ENCODE results near the gene NAA40.

Gene NAA40

DNA sequence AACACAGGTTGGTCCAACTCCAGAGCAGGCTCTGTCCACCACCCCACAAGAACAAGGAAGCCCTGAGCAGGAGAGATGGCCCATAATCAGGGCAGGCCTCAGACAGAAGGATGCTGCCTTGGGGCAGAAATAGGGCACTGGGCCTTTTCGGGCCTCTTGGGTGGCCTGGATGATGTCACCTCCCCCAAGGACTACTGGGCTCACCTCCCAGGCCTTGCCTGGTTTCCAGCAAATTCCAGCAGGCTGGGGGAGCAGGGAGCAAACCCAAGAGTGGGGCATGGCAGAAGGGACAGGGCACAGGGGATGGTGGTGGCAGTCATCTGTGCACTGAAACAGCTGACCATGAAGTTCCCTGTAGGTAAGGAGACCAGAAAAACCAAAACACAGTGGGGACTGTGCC lies 5.3 kb upstream of the NAA40 start:
- TF ChIP-seq, protein P1, sequence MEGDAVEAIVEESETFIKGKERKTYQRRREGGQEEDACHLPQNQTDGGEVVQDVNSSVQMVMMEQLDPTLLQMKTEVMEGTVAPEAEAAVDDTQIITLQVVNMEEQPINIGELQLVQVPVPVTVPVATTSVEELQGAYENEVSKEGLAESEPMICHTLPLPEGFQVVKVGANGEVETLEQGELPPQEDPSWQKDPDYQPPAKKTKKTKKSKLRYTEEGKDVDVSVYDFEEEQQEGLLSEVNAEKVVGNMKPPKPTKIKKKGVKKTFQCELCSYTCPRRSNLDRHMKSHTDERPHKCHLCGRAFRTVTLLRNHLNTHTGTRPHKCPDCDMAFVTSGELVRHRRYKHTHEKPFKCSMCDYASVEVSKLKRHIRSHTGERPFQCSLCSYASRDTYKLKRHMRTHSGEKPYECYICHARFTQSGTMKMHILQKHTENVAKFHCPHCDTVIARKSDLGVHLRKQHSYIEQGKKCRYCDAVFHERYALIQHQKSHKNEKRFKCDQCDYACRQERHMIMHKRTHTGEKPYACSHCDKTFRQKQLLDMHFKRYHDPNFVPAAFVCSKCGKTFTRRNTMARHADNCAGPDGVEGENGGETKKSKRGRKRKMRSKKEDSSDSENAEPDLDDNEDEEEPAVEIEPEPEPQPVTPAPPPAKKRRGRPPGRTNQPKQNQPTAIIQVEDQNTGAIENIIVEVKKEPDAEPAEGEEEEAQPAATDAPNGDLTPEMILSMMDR (IDR thresholded peaks at IDR 0.05), result no peak

DNA sequence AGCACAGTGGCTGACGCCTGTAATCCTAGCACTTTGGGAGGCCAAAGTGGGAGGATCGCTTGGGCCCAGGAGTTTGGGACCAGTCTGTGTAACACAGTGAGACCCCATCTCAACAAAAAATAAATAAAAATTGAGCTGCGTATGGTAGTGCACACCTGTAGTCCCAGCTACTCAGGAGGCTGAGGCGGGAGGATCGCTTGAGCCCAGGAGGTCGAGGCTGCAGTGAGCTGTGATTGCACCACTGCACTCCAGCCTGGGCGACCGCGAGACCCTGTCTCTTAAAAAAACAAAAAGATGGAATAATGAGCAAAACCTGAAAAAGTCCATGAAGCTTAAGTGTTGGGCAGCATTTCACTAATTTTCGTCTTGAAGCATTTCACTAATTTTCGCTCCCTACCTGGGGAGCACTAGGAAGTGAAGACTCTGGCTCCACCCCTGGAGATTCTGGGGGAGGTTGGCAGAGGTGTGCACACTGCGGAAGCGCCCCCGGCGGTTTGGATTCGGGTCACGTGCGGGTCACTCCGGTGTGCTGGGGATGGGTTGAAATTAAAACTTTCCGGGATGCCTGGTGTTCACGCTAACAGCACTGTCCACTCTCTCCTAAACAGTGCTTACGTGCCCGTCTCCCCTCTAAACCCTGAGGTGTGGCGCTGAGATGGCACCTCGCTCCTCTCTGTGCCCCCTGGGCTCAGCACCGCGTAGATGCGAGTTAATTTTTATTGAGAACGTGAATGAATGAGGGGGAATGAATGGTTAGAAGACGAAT lies 906 bp upstream of the NAA40 start:
- TF ChIP-seq, protein P1 (IDR thresholded peaks at IDR 0.05), result no peak

DNA sequence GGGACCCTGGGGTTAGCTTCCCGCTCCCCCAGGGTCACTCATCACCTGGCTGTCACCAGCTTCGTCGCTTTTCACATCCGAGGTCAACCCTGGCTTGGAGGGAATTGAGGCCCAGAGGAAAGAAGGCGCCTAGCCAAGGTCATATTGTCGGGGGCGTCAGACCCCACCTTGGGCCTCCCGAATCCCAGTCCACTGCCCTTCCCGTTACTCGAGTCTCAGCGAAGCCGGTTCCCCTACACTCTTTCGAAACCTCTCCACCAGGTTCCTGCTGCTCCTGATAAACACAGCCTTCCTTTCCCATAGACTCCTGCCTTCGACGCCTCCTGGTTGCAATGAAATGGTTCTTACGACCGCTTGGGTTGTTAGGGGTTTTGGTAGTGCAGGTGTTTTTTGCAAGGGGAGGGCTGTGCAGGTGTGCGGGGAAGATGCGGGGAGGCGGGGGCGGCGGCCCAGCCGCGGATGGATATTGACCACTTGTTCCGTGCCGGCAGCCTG lies 642 bp downstream of the NAA40 start:
- TF ChIP-seq, protein P1 (IDR thresholded peaks at IDR 0.05), result no peak

DNA sequence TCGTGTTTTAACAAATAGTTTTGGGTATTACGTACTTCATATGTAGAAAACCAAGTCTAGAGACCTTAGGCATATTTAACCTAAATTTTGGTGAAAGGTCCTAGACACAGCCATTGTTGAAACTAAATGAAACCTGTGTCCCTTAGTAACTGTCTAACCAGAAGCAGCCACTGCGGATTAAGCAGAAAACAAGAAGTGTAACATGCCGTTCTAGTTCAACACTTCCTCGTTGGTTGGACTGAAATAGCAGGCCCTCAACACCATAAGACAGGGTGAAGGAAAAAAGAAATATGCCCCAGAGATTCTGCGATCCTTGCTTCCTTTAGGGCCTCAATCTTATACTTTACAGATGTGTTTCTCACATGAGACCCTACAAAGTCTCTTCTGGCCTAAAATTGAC lies 2.0 kb downstream of the NAA40 start:
- TF ChIP-seq, protein P1 (IDR thresholded peaks at IDR 0.05), result no peak

DNA sequence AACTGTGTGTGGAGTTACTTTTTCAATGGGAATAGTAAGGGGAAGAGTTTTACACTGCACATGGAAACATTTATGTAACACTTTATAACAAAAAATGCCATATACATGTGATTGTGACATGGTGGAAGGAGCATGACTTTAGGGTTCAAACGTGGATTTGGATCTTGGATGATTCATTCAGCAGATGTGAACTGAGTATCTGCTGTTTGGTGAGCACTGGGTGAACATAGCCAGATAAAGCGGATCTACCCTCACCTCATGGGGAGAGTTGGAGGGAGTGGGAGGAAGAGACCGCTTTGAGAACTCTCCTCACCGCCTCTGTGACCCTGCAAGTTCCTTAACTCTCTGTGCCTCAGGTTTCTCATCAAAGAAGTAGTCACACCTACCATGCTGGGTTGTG lies 3.1 kb downstream of the NAA40 start:
- TF ChIP-seq, protein P1 (IDR thresholded peaks at IDR 0.05), result no peak

DNA sequence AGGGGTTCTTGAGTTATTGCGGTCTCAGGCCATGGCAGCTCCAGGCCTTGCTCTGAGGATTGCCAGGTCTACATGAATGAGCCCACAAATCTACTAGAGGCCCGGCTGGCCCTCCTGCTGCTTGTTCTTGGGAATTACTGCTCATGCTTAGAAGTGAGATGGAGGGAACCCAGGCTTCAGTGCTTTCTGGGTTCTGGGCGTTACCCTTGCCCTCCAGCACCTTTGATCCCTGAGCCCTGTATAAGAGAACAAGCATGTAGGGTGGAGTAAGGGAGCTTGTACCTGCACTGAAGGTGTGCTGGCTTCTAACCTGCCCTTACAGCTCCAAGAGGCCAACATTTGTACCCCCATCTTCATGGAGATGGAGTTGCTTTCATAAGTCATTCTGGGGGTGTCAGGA lies 4.0 kb downstream of the NAA40 start:
- TF ChIP-seq, protein P1 (IDR thresholded peaks at IDR 0.05), result no peak

DNA sequence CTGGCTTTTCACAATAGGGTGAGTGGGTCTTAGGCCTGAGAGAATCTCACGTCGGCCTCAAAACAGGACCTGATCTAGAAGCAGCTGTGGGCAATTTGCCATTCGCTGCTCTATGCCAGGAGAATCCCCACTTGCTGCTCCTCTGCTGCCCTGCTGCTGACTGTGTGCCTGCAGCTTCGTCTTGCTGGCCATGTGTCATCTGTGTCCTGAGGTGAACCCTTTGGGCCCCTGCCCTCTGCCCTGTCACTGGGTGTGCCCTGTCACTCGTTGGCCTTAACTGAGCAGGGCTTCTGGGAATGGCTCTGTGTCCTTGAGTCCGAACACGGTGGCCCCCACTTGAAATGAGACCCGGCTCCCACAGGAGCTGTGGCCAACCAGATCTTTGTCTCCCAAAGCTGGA lies 6.2 kb downstream of the NAA40 start:
- TF ChIP-seq, protein P1 (IDR thresholded peaks at IDR 0.05), result no peak

Data from LNCAP (cell line).